Measurements from ENCODE around the gene PRKCA.

Gene PRKCA

GRCh38 chr17:66670206-66670605, 367.8 kb downstream of the PRKCA start:
- Histone ChIP-seq H3K27me3 (ENCODE audit: control insufficient read depth, low read length) (no peaks in the 10 kb centered on the region), H4K20me1 (ENCODE audit: control insufficient read depth, insufficient read depth, low read depth, low read length) (no peaks in the 10 kb centered on the region), H3K4me2 (ENCODE audit: low read length) (no peak overlapping the region)

GRCh38 chr17:66671156-66671555, 368.7 kb downstream of the PRKCA start:
- Histone ChIP-seq H3K27me3 (ENCODE audit: control insufficient read depth, low read length) (no peaks in the 10 kb centered on the region), H3K4me2 (ENCODE audit: low read length) (no peak overlapping the region), H3K79me2 (ENCODE audit: control insufficient read depth, low read length) (no peaks in the 10 kb centered on the region), H3K27ac (ENCODE audit: low read depth, low read length) (no peak overlapping the region), H3K4me3 (ENCODE audit: low read length) (no peak overlapping the region), H3F3A (ENCODE audit: control insufficient read depth, insufficient read depth) (no peaks in the 10 kb centered on the region), H3K36me3 (ENCODE audit: control insufficient read depth, low read length) (no peaks in the 10 kb centered on the region), H3K9me2 (replicated peaks; ENCODE audit: control insufficient read depth, low read length) (no peaks in the 10 kb centered on the region), H4K20me1 (ENCODE audit: control insufficient read depth, insufficient read depth, low read depth, low read length) (no peaks in the 10 kb centered on the region), H3K9me3 (ENCODE audit: control insufficient read depth, insufficient read depth, low read length) (no peaks in the 10 kb centered on the region), H3K4me1 (ENCODE audit: control insufficient read depth, low read length) (peaks cover 10% of the 10 kb centered on the region)
- TF ChIP-seq EZH2phosphoT487 (IDR thresholded peaks at IDR 0.05; ENCODE audit: borderline replicate concordance, low read length) (no peak), CTCF (IDR thresholded peaks at IDR 0.05; ENCODE audit: low read depth, low read length, poor library complexity, severe bottlenecking) (no peak)

More at GRCh38 chr17:66670206-66670605, 367.8 kb downstream of the PRKCA start:
- Histone ChIP-seq H3K79me2 (ENCODE audit: control insufficient read depth, low read length) (no peaks in the 10 kb centered on the region), H3F3A (ENCODE audit: control insufficient read depth, insufficient read depth) (no peaks in the 10 kb centered on the region), H3K4me1 (ENCODE audit: control insufficient read depth, low read length) (peaks cover 10% of the 10 kb centered on the region), H3K27ac (ENCODE audit: low read depth, low read length) (no peak overlapping the region), H3K9me2 (replicated peaks; ENCODE audit: control insufficient read depth, low read length) (no peaks in the 10 kb centered on the region), H3K36me3 (ENCODE audit: control insufficient read depth, low read length) (no peaks in the 10 kb centered on the region), H3K4me3 (ENCODE audit: low read length) (no peak overlapping the region), H3K9me3 (ENCODE audit: control insufficient read depth, insufficient read depth, low read length) (no peaks in the 10 kb centered on the region)
- no peak for TF ChIP-seq CTCF (IDR thresholded peaks at IDR 0.05; ENCODE audit: low read depth, low read length, poor library complexity, severe bottlenecking)
- TF ChIP-seq EZH2phosphoT487 (IDR thresholded peaks at IDR 0.05; ENCODE audit: borderline replicate concordance, low read length), result no peak

GRCh38 chr17:66673668-66674276, 371.4 kb downstream of the PRKCA start:
- Histone ChIP-seq H3F3A (ENCODE audit: control insufficient read depth, insufficient read depth) (no peaks in the 10 kb centered on the region), H4K20me1 (ENCODE audit: control insufficient read depth, insufficient read depth, low read depth, low read length) (no peaks in the 10 kb centered on the region), H3K79me2 (ENCODE audit: control insufficient read depth, low read length) (no peaks in the 10 kb centered on the region), H3K9me2 (replicated peaks; ENCODE audit: control insufficient read depth, low read length) (no peaks in the 10 kb centered on the region), H3K27ac (ENCODE audit: low read depth, low read length) (no peak overlapping the region), H3K4me1 (ENCODE audit: control insufficient read depth, low read length) (peaks cover 10% of the 10 kb centered on the region), H3K27me3 (ENCODE audit: control insufficient read depth, low read length) (no peaks in the 10 kb centered on the region), H3K36me3 (ENCODE audit: control insufficient read depth, low read length) (no peaks in the 10 kb centered on the region), H3K4me2 (ENCODE audit: low read length) (peak overlapping the region; percentile 32), H3K9me3 (ENCODE audit: control insufficient read depth, insufficient read depth, low read length) (no peaks in the 10 kb centered on the region), H3K4me3 (ENCODE audit: low read length) (no peak overlapping the region)
- TF ChIP-seq CTCF (IDR thresholded peaks at IDR 0.05; ENCODE audit: low read depth, low read length, poor library complexity, severe bottlenecking), result peak; percentile 55
- no peak for TF ChIP-seq EZH2phosphoT487 (IDR thresholded peaks at IDR 0.05; ENCODE audit: borderline replicate concordance, low read length)

All from DOHH2 (cell line).